Measurements from ENCODE around the gene GMCL2. TPM values are rescaled to one million over a fixed set of nuclear protein-coding genes. Genes with fewer than 3 reads are reported as not detected.

GMCL2 gene
- total and polyA plus RNA-seq, 2 experiments from 2014 or later: not detected

- TF ChIP-seq EZH2phosphoT487 (IDR thresholded peaks at IDR 0.05; ENCODE audit: low read depth, severe bottlenecking, unreplicated experiment) (no peak), CTCF (IDR thresholded peaks at IDR 0.05; ENCODE audit: poor library complexity) (no peak), EZH2 (IDR thresholded peaks at IDR 0.05; ENCODE audit: borderline replicate concordance) (no peak)
- Histone ChIP-seq H4K20me1 (ENCODE audit: insufficient read depth, poor library complexity, severe bottlenecking) (peaks cover 51% of the 10 kb centered on the region), H3K36me3 (replicated peaks; ENCODE audit: insufficient read depth, low read depth) (no peaks in the 10 kb centered on the region), H3K79me2 (peaks cover 42% of the 10 kb centered on the region), H3K4me3 (no peak overlapping the region), H2AFZ (no peak overlapping the region), H3K27me3 (no peaks in the 10 kb centered on the region), H3K9me3 (ENCODE audit: low read depth) (no peaks in the 10 kb centered on the region), H3K9me2 (replicated peaks; ENCODE audit: insufficient read depth) (no peaks in the 10 kb centered on the region), H3K27ac (peak overlapping the region; percentile 40), H3K4me1 (ENCODE audit: insufficient read depth) (peaks cover 30% of the 10 kb centered on the region), H3K4me2 (peak overlapping the region; percentile 25)
- WGBS (ENCODE audit: low lambda C conversion rate, missing lambda C conversion rate): 95% methylated on average over 1 of the region's 1 CpG
- DNase-seq (ENCODE audit: low spot score): no peak
Measured at GRCh38 chr5:178207917-178208280, 20.7 kb upstream of the GMCL2 start.

- H3K27ac ChIP-seq: peak overlapping the region; percentile 40
- peaks cover 26% of the 10 kb centered on the region for H3K4me1 ChIP-seq (ENCODE audit: insufficient read depth)
- peaks cover 51% of the 10 kb centered on the region for H4K20me1 ChIP-seq (ENCODE audit: insufficient read depth, poor library complexity, severe bottlenecking)
- WGBS (ENCODE audit: low lambda C conversion rate, missing lambda C conversion rate): 92% methylated on average over 5 of the region's 5 CpGs
- peaks cover 42% of the 10 kb centered on the region for H3K79me2 ChIP-seq
- H3K4me3 ChIP-seq: no peak overlapping the region
- H3K9me3 ChIP-seq (ENCODE audit: low read depth): no peaks in the 10 kb centered on the region
- peak overlapping the region; percentile 93 for H3K4me2 ChIP-seq
- TF ChIP-seq CTCF (IDR thresholded peaks at IDR 0.05; ENCODE audit: poor library complexity) (no peak), EZH2phosphoT487 (IDR thresholded peaks at IDR 0.05; ENCODE audit: low read depth, severe bottlenecking, unreplicated experiment) (no peak), EZH2 (IDR thresholded peaks at IDR 0.05; ENCODE audit: borderline replicate concordance) (no peak)
- no peaks in the 10 kb centered on the region for H3K27me3 ChIP-seq
- no peaks in the 10 kb centered on the region for H3K36me3 ChIP-seq (replicated peaks; ENCODE audit: insufficient read depth, low read depth)
- DNase-seq (ENCODE audit: low spot score): no peak
- H3K9me2 ChIP-seq (replicated peaks; ENCODE audit: insufficient read depth): no peaks in the 10 kb centered on the region
- no peak overlapping the region for H2AFZ ChIP-seq
Measured at GRCh38 chr5:178207183-178207916, 20.2 kb upstream of the GMCL2 start.

- DNase-seq (ENCODE audit: low spot score): no peak
Measured at GRCh38 chr5:178206166-178207101, 19.3 kb upstream of the GMCL2 start.

More at GRCh38 chr5:178206166-178207101, 19.3 kb upstream of the GMCL2 start:
- TF ChIP-seq EZH2phosphoT487 (IDR thresholded peaks at IDR 0.05; ENCODE audit: low read depth, severe bottlenecking, unreplicated experiment) (no peak), EZH2 (IDR thresholded peaks at IDR 0.05; ENCODE audit: borderline replicate concordance) (no peak), CTCF (IDR thresholded peaks at IDR 0.05; ENCODE audit: poor library complexity) (no peak)
- H3K27ac ChIP-seq: peak overlapping the region; percentile 94
- H3K9me3 ChIP-seq (ENCODE audit: low read depth): no peaks in the 10 kb centered on the region
- WGBS (ENCODE audit: low lambda C conversion rate, missing lambda C conversion rate): 48% methylated on average over 12 of the region's 12 CpGs
- no peaks in the 10 kb centered on the region for H3K36me3 ChIP-seq (replicated peaks; ENCODE audit: insufficient read depth, low read depth)
- peaks cover 42% of the 10 kb centered on the region for H3K79me2 ChIP-seq
- no peaks in the 10 kb centered on the region for H3K27me3 ChIP-seq
- H3K4me3 ChIP-seq: peak overlapping the region; percentile 90
- H3K9me2 ChIP-seq (replicated peaks; ENCODE audit: insufficient read depth): no peaks in the 10 kb centered on the region
- peaks cover 51% of the 10 kb centered on the region for H4K20me1 ChIP-seq (ENCODE audit: insufficient read depth, poor library complexity, severe bottlenecking)
- peaks cover 26% of the 10 kb centered on the region for H3K4me1 ChIP-seq (ENCODE audit: insufficient read depth)
- no peak overlapping the region for H2AFZ ChIP-seq
- H3K4me2 ChIP-seq: peak overlapping the region; percentile 93
